ENCODE data around the gene OBP2B.
"Not testable (repeated sequence)": the region's sequence is repeated elsewhere in the genome, so short reads cannot be mapped to it uniquely, and the experiment has no call there.

Gene OBP2B

GRCh38 chr9:133180953-133181352, 28.1 kb downstream of the OBP2B start:
- DNase-seq (ENCODE audit: low read depth, low spot score) = no peak
- in situ Hi-C loops (cut with HindIII; ENCODE audit: low sequenced_read_pairs) = no loop called here
- no peak overlapping the region for H3K4me3 ChIP-seq (ENCODE audit: low read depth, low read length)
- TF ChIP-seq, protein P1, sequence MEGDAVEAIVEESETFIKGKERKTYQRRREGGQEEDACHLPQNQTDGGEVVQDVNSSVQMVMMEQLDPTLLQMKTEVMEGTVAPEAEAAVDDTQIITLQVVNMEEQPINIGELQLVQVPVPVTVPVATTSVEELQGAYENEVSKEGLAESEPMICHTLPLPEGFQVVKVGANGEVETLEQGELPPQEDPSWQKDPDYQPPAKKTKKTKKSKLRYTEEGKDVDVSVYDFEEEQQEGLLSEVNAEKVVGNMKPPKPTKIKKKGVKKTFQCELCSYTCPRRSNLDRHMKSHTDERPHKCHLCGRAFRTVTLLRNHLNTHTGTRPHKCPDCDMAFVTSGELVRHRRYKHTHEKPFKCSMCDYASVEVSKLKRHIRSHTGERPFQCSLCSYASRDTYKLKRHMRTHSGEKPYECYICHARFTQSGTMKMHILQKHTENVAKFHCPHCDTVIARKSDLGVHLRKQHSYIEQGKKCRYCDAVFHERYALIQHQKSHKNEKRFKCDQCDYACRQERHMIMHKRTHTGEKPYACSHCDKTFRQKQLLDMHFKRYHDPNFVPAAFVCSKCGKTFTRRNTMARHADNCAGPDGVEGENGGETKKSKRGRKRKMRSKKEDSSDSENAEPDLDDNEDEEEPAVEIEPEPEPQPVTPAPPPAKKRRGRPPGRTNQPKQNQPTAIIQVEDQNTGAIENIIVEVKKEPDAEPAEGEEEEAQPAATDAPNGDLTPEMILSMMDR (IDR thresholded peaks at IDR 0.05; ENCODE audit: low read depth, low read length) = no peak

- DNase-seq (ENCODE audit: low read depth, low spot score) = no peak
- in situ Hi-C loops (cut with HindIII; ENCODE audit: low sequenced_read_pairs) = no loop called here
- TF ChIP-seq, protein P1 (IDR thresholded peaks at IDR 0.05; ENCODE audit: low read depth, low read length) = no peak
- H3K4me3 ChIP-seq (ENCODE audit: low read depth, low read length) = no peak overlapping the region
Measured at GRCh38 chr9:133173056-133173455, 36.0 kb downstream of the OBP2B start.

- no peak overlapping the region for H3K4me3 ChIP-seq (ENCODE audit: low read depth, low read length)
- DNase-seq (ENCODE audit: low read depth, low spot score) = no peak
- in situ Hi-C loops (cut with HindIII; ENCODE audit: low sequenced_read_pairs) = no loop called here
- TF ChIP-seq, protein P1 (IDR thresholded peaks at IDR 0.05; ENCODE audit: low read depth, low read length) = no peak
Measured at GRCh38 chr9:133171161-133171961, 37.7 kb downstream of the OBP2B start.

DNA sequence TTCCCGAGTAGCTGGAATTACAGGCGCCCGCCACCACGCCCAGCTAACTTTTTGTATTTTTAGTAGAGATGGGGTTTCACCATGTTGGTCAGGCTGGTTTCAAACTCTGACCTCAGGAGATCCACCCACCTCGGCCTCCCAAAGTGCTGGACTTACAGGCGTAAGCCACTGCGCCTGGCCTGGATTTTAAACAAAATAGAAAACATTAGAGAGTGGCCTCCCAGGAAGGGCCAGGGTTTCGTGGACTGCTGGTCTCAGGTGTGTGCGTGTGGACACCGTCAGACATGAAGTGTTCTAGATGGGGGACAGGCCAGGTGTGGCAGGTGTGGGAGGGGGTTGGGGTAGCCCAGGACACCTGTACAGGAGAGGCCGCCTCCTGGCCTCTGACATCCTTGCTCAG, 38.3 kb downstream of the OBP2B start:
- no peak for DNase-seq (ENCODE audit: low read depth, low spot score)
- in situ Hi-C loops (cut with HindIII; ENCODE audit: low sequenced_read_pairs) = no loop called here
- TF ChIP-seq, protein P1 (IDR thresholded peaks at IDR 0.05; ENCODE audit: low read depth, low read length) = no peak
- no peak overlapping the region for H3K4me3 ChIP-seq (ENCODE audit: low read depth, low read length)

- in situ Hi-C loops (cut with HindIII; ENCODE audit: low sequenced_read_pairs) = not testable (repeated sequence)
Measured at GRCh38 chr9:133169687-133170086, 39.4 kb downstream of the OBP2B start.

DNA sequence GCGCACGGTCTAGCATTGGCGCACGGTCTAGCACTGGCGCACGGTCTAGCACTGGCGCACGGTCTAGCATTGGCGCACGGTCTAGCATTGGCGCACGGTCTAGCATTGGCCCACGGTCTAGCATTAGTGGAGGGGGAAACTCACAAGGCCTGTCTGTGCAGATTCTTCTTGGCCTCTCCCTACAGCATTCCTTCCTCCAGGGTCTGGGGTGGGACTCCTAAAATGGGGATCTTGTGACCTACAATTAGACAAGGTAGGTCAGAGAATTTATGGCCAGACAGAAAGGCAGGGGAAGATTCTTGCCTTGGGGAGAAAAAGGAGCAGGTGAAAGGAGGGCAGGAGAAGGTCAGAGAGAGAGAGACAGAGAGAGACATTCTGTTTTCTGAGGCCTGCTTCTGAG, 39.9 kb downstream of the OBP2B start:
- TF ChIP-seq, protein P1 (IDR thresholded peaks at IDR 0.05; ENCODE audit: low read depth, low read length) = no peak
- H3K4me3 ChIP-seq (ENCODE audit: low read depth, low read length) = no peak overlapping the region
- no peak for DNase-seq (ENCODE audit: low read depth, low spot score)
- in situ Hi-C loops (cut with HindIII; ENCODE audit: low sequenced_read_pairs) = no loop called here

More at GRCh38 chr9:133169687-133170086, 39.4 kb downstream of the OBP2B start:
- DNase-seq (ENCODE audit: low read depth, low spot score); H3K4me3 ChIP-seq (ENCODE audit: low read depth, low read length): not testable (repeated sequence)

DNA sequence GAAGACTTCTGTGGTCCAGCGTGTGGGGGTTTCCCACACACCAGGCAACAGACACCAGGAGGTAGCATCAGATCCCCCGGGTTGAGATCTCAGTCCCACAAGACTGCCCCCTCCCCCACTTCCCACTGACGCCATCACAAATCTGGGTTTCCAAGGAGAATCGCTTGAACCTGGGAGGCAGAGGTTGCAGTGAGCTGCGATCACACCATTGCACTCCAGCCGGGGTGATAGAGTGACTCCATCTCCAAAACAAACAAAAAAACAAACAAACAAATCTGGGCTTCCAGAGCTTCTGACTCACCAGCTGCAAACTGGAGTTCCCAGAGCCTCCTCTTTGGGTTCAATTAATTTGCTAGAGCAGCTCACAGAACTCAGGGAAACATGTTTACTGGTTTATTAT, 40.6 kb downstream of the OBP2B start:
- in situ Hi-C loops (cut with HindIII; ENCODE audit: low sequenced_read_pairs) = no loop called here
- no peak overlapping the region for H3K4me3 ChIP-seq (ENCODE audit: low read depth, low read length)
- DNase-seq (ENCODE audit: low read depth, low spot score) = no peak
- TF ChIP-seq, protein P1 (IDR thresholded peaks at IDR 0.05; ENCODE audit: low read depth, low read length) = no peak

Data from astrocyte of the spinal cord (primary cell).